GM20000 (cell line): ENCODE results near the gene CPXM2.

Source experiments
- DNase-seq: peaks from one replicate; pipeline ENCODE4 v3.0.0; 2012; ENCODE audit warnings: low spot score
- TF ChIP-seq, protein P1 (sequence below): IDR thresholded peaks from 2 replicates; pipeline ENCODE4 v1.5.1; 2012; ENCODE audit warnings: mild to moderate bottlenecking, control low read depth; ENCODE audit errors: extremely low read depth, missing control alignments

CPXM2 gene

DNA sequence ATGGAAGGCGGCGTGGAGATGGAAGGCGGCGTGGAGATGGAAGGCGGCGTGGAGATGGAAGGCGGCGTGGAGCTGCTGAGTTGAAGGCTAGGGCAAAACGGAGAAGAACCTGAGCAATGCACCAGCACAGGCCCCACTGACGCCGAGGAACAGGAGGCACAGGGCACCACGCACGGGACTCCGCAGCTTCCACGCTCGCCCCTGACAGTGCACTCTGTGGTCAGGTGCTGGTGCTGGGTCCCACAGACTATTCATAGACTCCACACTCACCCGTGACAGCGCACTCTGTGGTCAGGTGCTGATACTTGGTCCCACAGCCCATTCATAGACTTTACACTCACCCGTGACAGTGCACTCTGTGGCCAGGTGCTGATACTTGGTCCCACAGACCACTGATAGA is 34.0 kb downstream of the CPXM2 start:
- TF ChIP-seq, protein P1, sequence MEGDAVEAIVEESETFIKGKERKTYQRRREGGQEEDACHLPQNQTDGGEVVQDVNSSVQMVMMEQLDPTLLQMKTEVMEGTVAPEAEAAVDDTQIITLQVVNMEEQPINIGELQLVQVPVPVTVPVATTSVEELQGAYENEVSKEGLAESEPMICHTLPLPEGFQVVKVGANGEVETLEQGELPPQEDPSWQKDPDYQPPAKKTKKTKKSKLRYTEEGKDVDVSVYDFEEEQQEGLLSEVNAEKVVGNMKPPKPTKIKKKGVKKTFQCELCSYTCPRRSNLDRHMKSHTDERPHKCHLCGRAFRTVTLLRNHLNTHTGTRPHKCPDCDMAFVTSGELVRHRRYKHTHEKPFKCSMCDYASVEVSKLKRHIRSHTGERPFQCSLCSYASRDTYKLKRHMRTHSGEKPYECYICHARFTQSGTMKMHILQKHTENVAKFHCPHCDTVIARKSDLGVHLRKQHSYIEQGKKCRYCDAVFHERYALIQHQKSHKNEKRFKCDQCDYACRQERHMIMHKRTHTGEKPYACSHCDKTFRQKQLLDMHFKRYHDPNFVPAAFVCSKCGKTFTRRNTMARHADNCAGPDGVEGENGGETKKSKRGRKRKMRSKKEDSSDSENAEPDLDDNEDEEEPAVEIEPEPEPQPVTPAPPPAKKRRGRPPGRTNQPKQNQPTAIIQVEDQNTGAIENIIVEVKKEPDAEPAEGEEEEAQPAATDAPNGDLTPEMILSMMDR: no peak
- DNase-seq: no peak

DNA sequence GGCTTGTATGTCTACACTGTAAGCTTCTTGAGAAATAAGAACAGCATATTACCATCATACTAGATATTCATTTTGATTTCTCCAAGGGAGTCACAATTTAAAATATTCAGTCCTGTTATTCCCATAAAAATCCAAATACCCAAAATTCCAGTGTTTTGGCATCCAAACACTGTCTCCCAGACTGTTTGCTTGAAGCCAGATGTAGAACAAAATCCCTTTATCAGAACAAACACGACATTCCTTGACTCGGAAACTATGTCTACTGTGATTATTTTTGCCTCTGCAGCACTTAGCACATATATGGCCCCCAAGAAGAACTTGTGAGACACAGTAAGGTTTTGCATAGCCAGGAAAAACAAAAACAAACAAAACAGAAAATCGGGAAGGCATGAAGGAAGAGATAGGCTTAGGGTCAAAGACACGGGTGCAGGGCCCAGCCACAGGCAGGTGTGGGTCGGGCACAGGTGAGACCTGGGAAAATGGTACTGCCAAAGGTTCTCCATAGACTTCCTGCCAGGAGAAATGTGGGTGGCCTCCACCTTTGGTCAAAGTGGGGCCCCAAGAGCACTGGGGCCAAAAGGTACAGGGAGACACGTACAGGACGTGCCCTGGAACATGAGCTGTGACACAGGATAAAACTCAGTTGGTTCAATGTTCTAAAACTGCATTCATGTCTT is 36.5 kb downstream of the CPXM2 start:
- TF ChIP-seq, protein P1: no peak
- DNase-seq: no peak

GRCh38 chr10:123854498-123854897 is 37.1 kb downstream of the CPXM2 start:
- TF ChIP-seq, protein P1: no peak
- no peak for DNase-seq

GRCh38 chr10:123854003-123854402 is 37.6 kb downstream of the CPXM2 start:
- TF ChIP-seq, protein P1: no peak
- no peak for DNase-seq

- TF ChIP-seq, protein P1: no peak
- no peak for DNase-seq
Observed at GRCh38 chr10:123852411-123852951, 39.1 kb downstream of the CPXM2 start.

DNA sequence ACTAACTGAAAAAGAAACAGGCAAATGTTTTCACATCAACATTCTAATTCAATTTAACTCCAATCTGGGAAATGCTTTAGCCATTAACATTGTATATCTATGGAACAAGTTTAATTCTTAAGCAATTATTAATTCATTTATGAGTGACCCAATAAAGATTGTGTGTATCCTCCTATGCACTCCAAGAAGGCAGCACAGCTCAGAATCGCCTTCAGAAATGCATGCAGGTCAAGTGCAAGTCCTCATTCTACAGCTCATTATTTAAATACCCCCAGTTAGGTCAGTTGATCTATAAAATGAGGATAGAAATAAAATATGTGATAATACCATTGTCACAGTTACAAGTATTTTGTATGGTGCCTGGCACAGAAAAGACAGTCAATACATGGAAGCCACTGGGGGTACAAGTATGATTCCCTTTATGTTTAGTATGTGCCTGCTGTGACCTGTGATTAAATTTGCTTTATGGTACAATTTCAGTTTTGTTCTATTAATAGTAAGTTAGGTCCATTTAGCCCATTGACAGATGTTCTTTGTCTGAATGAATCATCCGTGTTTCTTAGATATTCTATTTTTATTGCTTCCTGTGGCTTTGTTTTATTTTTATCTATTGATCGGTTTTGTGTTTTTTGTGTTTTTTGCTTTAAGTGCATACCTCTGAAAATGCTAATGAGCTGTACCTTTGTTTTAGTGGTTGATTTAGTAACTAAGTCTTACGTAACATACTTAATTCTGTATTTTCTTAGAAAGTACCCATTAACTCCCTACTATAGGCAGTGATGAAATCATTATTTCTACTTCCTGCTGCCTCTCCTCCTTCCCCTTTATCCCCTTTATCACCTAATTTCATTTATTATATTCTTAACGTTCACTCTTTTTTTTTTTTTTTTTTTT is 42.8 kb downstream of the CPXM2 start:
- peak; percentile 53 for DNase-seq
- TF ChIP-seq, protein P1: no peak
